HG03378 (cell line): Measurements from ENCODE around the gene GSTA4.
A peak's percentile ranks its signal among the peaks of the same experiment; 100 is the strongest.
"Not testable (repeated sequence)": the region's sequence is repeated elsewhere in the genome, so short reads cannot be mapped to it uniquely, and the experiment has no call there.

Source experiments
- ATAC-seq: cut with Tn5 transposase; IDR thresholded peaks from one replicate; pipeline ENCODE4 v1.9.1; 2021; ENCODE audit warnings: mild to moderate bottlenecking, moderate library complexity; ENCODE audit not compliant: unreplicated experiment

The GSTA4 gene

DNA sequence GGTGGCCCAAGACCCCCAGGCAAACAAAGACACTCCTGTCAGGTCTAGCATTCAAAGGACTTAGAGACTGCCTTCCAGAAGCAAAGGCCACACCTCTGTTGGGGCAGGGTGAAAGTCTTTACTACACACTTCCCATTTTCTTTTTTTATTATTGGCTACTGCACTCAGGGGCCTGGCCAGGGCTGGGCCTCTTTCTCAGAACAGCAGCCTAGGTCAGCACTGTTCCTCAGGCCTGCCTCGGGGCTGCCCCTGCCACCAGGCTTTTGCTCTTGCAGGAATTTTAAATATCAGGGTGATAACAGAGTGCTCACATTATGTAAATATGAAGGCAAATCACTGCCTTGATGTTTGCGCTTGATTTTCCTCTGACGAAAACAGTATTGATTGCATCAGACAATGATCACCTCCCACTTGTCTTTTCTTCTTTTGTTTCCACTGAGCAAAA lies 18.5 kb downstream of the GSTA4 start:
- peak; percentile 83 for ATAC-seq

- ATAC-seq = peak; percentile 8
Measured at GRCh38 chr6:52976149-52976548, 18.9 kb downstream of the GSTA4 start.

DNA sequence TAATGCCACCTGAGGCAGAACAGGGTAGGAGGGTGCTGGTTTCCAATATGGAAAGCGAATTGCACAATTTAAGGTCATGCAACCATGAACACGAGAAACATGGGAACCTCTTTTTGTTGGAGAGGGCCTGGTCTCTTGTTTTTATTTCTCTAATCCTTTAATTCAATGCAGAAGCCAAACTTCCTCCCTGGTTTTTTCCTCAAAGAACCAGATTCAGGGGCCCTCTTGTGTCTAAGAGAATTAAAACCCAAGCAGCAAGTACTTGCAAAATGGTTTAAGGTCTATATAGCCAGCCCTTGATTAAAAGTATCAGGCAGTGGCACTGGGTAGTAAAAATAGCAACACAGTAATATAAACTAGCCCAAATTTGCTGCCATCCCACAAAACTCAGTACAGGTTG lies 19.5 kb downstream of the GSTA4 start:
- no peak for ATAC-seq

- no peak for ATAC-seq
Measured at GRCh38 chr6:52972989-52973388, 22.1 kb downstream of the GSTA4 start.

DNA sequence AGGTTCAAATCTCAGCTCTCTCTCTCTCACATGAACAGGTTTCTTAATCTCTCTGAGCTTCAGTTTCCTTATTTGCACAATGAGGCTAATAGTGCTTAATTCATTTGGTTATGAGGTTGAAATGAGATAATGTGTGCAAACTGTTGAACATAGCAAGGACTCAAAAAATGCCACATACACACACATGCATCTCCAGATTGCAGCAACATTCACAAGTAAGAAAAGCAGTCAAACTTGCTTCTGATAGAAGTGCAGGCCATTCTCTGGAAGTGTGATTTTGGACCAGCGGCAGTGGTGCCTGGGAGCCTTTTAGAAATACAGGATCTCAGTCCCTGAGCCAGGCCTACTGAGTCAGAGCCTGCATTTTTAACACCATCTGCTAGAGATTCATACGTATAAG lies 25.7 kb downstream of the GSTA4 start:
- no peak for ATAC-seq

DNA sequence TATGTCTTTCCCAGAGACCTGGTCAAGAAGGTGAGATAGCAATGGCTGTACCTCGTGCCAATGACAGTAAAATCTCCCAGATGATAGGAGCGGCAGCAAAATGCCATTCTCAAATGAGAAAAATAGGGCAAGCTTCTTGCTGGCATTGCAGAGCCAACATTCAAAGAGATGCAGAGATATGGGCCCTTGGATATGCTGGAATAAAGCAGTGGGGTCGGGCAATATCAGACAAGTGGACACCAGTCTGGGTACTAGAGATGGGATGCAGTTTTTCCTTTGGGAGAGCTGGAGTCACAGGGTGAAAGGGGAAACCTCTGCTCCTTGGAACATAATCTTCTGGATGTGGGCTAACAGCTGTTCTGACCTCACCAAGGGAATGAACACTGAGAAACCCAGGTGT lies 29.0 kb downstream of the GSTA4 start:
- no peak for ATAC-seq

DNA sequence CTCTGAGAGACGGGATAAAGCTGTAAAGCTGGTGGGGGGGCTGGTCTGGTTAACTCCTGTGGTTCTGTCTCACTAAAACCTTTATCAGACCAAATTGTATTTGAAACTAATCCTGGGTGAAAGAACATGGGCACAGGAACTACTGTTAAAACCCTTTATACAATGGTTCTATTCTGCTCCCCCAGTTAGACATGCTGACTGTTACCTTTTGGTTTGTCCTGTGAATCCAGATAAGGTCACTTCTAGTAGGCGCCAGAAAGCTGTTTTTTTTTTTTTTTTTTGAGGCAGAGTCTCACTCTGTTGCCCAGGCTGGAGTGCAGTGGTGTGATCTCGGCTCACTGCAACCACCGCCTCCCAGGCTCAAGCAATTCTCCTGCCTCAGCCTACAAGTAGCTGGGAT lies 29.7 kb downstream of the GSTA4 start:
- no peak for ATAC-seq

DNA sequence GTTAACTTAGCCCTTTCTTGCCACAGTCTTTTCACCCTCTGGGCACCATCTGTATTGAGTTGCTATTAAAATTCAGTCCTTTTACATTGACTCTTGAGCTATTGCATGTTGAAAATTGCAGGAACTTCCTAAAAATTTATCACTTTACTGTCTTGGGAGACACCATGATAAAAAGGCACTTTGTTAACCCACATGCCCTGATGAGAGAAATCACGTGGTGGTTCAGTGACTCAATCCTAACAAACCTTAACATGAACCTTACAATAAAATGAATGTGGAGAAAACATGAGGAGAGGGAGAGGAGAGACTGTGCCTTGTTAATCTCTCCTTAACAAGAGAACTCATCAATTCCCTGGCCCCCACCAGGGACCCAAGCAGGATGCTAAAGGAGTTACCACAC lies 30.8 kb downstream of the GSTA4 start:
- ATAC-seq = no peak

DNA sequence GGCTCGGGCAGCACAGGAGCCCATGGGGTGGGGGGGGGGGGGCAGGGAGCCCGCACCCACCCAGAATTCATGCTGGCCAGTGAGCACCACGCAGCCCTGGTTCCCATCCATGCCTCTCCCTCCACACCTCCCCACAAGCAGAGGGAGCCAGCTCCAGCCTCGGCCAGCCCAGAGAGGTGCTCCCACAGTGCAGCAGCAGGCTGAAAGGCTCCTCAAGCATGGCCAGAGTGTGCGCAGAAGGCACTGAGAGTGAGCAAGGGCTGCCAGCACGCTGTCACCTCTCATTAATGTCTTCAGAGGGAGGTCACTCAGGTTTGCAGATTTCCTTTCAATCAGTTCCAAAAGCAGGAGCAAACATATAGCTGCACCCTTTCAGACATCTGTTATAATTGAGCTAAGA lies 32.4 kb downstream of the GSTA4 start:
- no peak for ATAC-seq

- ATAC-seq = not testable (repeated sequence)
Measured at GRCh38 chr6:52961022-52961421, 34.1 kb downstream of the GSTA4 start.

GRCh38 chr6:52960211-52960610 lies 34.9 kb downstream of the GSTA4 start:
- not testable (repeated sequence) for ATAC-seq

- no peak for ATAC-seq
Measured at GRCh38 chr6:52958546-52959255, 36.4 kb downstream of the GSTA4 start.

GRCh38 chr6:52955871-52956270 lies 39.2 kb downstream of the GSTA4 start:
- no peak for ATAC-seq

- no peak for ATAC-seq
Measured at GRCh38 chr6:52953911-52954839, 40.9 kb downstream of the GSTA4 start.

DNA sequence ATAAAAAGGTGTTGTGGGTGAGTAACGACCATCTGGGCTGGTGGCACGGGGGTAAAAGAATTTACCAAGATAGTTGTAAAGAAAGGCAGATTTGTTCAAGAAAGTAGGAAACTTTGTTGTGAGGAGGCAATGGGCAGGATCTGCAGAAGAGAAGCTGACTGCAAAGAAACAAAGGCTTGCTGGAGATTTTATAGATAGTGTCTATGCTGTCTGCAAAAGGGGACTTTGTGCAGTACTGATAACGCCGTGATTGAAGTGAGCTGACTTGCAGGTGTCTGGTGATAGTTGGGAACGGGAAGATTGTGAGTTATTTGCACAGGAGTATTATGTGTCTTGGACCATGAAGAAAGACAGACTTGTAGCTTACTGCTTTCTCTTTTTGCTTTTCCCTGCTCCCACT lies 48.8 kb downstream of the GSTA4 start:
- no peak for ATAC-seq

DNA sequence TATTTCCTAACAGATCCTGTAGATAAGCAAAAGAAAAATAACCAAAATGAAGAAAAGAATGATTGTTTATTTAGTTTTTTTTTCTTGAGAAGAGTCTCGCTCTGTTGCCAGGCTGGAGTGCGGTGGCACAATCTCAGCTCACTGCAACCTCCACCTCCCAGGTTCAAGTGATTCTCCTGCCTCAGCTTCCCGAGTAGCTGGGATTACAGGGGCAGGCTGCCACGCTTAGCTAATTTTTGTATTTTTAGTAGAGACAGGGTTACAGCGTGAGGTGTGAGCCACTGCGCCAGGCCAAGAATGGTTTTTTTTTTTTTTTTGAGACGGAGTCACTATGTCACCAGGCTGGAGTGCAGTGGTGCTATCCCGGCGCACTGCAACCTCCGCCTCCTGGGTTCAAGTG lies 52.3 kb downstream of the GSTA4 start:
- not testable (repeated sequence) for ATAC-seq

DNA sequence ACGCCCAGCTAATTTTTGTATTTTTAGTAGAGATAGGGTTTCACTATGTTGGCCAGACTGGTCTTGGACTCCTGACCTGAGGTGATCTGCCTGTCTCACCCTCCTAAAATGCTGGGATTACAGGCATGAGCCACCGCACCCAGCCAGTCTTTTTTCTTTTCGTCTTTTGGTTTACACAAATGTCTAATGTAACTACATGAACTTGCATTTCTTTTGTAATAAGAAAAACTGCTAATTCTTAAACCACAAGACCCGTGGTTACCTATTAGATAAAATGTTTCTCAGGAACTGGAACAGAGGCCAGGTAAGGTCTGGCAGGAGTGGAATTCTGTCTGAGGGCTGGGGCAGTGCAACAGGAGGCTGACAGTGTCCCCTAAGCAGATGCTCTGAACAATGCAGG lies 52.9 kb downstream of the GSTA4 start:
- no peak for ATAC-seq

DNA sequence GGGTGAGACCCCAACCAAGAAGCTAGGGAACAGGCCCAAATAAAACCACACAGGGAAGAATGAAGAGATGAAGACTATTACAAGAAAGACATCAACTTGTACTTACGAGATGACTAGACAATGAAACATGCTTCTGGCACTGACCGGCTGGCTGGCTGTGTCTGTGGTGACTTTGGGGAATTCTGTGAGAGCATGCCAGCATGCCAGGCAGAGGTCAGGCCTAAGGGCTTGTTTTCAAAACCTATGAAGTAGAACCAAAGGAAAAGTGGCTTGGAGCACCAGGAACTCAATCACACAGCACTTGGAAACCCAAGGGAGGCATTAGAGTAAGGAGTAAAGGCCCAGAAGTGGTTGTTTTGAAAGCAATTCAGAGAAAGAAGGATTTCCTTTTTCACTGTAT lies 57.2 kb downstream of the GSTA4 start:
- ATAC-seq = no peak

DNA sequence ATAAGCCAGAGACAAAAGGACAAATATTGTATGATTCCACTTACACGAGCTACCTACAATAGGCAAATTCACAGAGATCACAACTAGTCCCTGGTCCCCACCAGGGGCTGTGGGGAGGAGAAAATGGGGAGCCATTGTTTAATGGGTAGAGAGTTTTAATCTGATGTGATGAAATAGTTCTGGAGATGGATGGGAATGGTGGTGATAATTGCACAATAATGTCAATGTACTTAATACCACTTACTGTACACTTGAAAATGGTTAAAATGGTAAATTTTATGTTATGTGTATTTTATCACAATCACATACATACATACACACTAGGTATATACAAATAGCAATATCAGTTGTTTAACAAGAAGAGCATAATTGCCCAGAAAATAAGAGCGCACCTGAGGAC lies 61.3 kb downstream of the GSTA4 start:
- no peak for ATAC-seq

- ATAC-seq = no peak
Measured at GRCh38 chr6:52931351-52931750, 63.7 kb downstream of the GSTA4 start.

GRCh38 chr6:52929321-52930164 lies 65.5 kb downstream of the GSTA4 start:
- no peak for ATAC-seq
